Esophagus mucosa (tissue), 1 donor: ENCODE data around the gene GRWD1. TPM values are rescaled to one million over a fixed set of nuclear protein-coding genes. Genes with fewer than 3 reads are reported as not detected.

Source experiments
- ATAC-seq: fragments of 200-7000 bp; cut with Tn5 transposase; one replicate; pipeline ENCODE4 v1.9.1; 2020
- total RNA-seq: library from RNA; stranded (reverse); gene quantifications from one replicate; pipeline ENCODE4 v1.2.4, GENCODE V29; 2023
- donor health status: DM: yes; HTN: yes; CAD: no.

The GRWD1 gene
- total RNA-seq, 1 donor from 2014 or later = 24.6 TPM

- no peak for ATAC-seq
These were observed 12.2 kb downstream of the GRWD1 start for GRCh38 chr19:48458016-48458415.

DNA sequence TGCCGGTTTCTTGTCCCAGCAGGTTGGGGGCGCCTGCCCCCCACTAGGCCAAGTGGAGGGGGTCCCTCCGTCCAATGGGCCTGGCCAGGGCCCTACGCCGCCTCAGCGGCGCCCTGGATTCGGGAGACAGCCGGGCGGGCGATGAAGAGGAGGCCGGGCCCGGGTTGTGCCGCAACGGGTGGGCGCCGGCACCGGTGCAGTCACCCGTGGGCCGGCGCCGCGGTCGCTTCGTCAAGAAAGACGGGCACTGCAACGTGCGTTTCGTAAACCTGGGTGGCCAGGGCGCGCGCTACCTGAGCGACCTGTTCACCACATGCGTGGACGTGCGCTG is 15.8 kb downstream of the GRWD1 start:
- ATAC-seq = no peak

- peak; percentile 3 for ATAC-seq
These were observed 16.3 kb downstream of the GRWD1 start for GRCh38 chr19:48461982-48462655.

- no peak for ATAC-seq
These were observed 19.4 kb downstream of the GRWD1 start for GRCh38 chr19:48465215-48465614.

GRCh38 chr19:48466561-48467325 is 21.0 kb downstream of the GRWD1 start:
- ATAC-seq = no peak

GRCh38 chr19:48468772-48469288 is 23.0 kb downstream of the GRWD1 start:
- peak; percentile 92 for ATAC-seq

DNA sequence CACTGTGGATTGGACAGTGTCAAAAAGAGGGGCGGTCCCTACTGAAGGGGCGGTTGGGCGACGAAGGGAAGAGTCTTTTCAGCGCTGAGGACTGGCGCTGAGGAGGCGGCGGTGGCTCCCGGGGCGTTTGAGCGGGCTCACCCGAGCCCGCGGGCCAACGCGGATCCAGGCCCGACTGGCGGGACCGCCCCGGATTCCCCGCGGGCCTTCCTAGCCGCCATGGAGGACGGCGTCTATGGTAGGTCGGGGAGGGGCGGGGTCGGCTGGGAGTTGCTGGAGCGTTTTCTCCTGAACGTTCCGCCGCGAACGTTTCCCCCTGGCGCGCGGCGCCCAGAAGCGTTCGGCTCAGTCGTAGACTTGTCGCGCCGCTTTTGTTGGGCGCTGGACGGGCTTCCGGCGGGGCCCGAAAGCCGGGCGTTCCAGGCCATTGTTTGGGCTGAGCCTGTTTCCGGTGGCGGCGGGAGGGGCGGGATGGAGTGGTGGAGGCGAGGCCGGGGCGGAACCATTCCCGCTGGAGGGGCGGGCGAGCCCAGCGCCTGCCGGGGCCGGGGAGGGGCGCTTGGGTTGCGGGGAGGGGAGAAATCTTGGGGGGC is 23.6 kb downstream of the GRWD1 start, which contains the start of gene CYTH2:
Gene CYTH2 (plus strand): TSS at position 81 of the 593 bp plus-strand sequence. CDS start 139 bp downstream, at position 220.
- peak; percentile 72 for ATAC-seq

DNA sequence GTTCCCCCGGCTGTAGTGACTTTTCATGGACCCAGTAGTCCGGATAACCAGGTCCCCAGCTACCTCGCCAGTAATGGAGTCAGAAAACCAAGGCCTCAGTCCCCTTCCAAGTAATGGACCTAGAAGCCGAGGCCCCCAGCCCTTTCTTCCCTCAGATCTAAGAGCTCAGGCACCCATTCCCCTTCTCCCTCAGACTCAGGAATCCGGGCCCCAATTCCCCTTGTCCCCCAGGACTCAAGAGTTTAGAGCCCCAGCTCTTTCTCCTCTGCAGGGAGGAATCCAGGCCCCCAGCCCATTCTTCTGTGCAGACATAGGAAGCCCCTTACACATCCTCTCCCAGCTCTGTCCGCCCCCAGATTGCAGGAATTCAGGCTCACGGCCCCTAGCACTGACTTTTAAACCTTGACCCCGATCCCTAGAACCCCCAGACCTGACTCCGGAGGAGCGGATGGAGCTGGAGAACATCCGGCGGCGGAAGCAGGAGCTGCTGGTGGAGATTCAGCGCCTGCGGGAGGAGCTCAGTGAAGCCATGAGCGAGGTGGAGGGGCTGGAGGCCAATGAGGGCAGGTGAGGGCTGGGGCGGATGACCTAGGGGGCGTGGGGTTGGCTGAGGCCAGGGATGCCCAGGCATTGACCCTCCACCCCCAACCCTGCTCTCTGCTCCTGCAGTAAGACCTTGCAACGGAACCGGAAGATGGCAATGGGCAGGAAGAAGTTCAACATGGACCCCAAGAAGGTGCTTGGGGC is 24.3 kb downstream of the GRWD1 start:
- no peak for ATAC-seq

DNA sequence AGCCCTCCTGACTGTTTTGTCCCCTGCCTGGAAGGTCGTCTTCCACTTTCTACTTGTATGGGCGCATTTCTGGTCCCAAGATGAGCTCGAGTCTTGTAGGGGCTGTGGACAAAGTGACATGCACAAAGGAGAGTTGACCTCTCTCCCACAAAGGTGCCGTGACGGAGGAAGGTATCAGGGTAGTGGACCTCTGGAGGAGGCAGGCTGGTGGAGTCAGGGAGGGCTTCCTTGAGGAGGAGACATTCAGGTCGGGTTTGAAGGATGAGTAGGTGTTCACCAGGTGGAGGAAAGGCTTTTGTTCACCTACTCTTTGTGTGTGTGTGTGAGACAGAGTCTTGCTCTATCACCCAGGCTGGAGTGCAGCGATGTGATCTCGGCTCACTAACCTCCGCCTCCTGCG is 25.1 kb downstream of the GRWD1 start:
- ATAC-seq = no peak

GRCh38 chr19:48471836-48472235 is 26.1 kb downstream of the GRWD1 start:
- ATAC-seq = no peak

DNA sequence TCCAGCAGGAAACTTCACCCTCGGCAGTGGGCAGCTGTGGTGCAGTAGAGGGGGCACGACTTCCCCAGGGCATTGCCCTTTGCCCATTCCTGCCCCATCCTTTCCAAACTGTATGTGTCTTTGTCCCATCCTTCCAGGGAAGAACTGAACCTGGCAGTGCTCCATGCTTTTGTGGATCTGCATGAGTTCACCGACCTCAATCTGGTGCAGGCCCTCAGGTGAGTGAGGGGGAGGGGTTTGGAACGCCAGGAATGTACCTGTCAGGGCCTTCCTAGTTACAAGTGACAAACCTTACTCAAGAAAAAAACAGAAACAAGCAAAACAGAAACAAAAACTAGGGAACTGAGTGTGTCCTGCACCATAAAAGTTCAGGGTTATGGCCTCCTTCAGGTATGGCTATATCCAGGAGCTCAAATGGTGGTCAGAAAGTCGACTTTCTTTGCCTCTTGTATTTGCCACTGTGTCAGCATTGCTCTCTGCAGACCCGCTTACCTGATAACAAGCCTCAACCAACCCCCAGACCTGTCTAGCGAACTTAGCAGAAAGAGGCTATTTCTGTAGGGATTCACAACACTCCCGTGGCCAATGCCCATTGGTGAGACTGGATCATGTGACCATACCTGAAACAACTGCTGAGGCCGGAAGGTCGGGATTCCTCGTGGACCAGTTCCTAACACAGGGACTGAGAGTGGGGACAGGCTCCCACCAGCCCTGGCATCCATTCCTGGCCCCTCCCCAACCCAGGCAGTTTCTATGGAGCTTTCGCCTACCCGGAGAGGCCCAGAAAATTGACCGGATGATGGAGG is 27.6 kb downstream of the GRWD1 start:
- no peak for ATAC-seq

DNA sequence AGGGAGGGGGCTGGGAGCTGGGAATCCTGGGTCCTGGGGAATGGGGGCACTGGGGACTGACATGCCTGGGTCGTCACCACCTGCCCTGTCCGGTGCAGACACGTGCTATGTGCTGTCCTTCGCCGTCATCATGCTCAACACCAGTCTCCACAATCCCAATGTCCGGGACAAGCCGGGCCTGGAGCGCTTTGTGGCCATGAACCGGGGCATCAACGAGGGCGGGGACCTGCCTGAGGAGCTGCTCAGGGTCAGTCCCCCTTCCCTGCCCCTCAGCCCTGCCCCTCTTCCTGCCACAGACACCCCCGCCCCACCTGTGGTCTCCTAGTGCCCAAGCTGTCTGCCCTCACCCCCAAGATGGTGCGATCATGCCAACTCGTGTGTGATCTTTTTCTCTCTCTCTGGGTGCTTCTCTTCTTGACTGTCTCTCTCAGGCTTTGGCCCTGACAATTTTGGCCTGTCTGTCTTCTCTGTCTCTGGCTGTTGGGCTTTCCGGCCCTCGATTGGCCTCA is 28.4 kb downstream of the GRWD1 start:
- no peak for ATAC-seq

GRCh38 chr19:48475369-48476068 is 29.7 kb downstream of the GRWD1 start:
- ATAC-seq = no peak

DNA sequence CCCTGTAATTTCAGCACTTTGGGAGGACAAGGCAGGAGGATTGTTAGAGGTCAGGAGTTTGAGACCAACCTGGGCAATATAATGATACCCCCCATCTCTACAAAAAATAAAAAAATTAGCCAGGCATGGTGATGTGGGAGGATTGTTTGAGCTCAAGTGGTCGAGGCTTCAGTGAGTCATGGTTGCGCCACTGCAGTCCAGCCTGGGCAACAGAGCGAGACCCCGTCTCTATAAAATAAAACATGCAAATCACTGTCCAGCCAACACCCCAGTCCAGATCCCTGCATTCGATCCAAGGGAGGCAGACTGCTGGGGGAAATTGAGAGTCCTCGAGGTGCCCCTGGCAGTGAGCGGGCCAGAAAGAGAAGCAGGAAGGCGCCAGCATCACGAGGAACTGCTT is 30.4 kb downstream of the GRWD1 start:
- no peak for ATAC-seq

- ATAC-seq = no peak
These were observed 31.4 kb downstream of the GRWD1 start for GRCh38 chr19:48477067-48477685.

- ATAC-seq = no peak
These were observed 32.0 kb downstream of the GRWD1 start for GRCh38 chr19:48477698-48478338.

DNA sequence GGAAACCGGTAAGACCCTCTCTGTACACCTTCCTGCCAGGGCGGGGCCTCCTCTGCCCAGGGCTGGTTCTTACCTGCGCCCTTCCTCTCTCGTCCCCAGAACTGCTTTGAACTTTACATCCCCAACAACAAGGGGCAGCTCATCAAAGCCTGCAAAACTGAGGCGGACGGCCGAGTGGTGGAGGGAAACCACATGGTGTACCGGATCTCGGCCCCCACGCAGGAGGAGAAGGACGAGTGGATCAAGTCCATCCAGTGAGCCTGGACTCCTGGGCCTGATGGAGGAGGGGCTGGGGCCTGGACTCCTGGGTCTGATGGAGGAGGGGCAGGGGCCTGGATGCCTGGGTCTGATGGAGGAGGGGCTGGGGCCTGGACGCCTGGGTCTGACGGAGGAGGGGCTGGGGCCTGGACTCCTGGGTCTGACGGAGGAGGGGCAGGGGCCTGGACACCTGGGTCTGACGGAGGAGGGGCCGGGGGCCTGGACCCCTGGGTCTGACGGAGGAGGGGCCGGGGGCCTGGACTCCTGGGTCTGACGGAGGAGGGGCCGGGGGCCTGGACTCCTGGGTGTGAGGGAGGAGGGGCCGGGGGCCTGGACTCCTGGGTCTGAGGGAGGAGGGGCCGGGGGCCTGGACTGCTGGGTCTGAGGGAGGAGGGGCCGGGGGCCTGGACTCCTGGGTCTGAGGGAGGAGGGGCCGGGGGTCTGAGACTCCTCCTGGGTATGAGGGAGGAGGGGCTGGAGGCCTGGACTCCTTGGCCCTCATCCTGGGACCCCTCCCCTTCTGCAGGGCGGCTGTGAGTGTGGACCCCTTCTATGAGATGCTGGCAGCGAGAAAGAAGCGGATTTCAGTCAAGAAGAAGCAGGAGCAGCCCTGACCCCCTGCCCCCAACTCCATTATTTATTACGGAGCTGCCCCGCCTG is 32.8 kb downstream of the GRWD1 start:
- no peak for ATAC-seq

- peak; percentile 14 for ATAC-seq
These were observed 33.9 kb downstream of the GRWD1 start for GRCh38 chr19:48479686-48480085.

GRCh38 chr19:48480183-48480557 is 34.4 kb downstream of the GRWD1 start:
- ATAC-seq = peak; percentile 48
